GM18907 (cell line): Measurements from ENCODE around the gene CIBAR2.

Source experiments
- ATAC-seq: cut with Tn5 transposase; IDR thresholded peaks from one replicate; pipeline ENCODE4 v1.9.1; 2021; ENCODE audit warnings: mild to moderate bottlenecking, moderate library complexity; ENCODE audit not compliant: unreplicated experiment

CIBAR2 gene

GRCh38 chr16:85084841-85085510 is 27.3 kb downstream of the CIBAR2 start:
- no peak for ATAC-seq

- ATAC-seq: no peak
Observed at GRCh38 chr16:85083051-85083639, 29.1 kb downstream of the CIBAR2 start.

GRCh38 chr16:85082173-85083050 is 29.9 kb downstream of the CIBAR2 start:
- no peak for ATAC-seq

DNA sequence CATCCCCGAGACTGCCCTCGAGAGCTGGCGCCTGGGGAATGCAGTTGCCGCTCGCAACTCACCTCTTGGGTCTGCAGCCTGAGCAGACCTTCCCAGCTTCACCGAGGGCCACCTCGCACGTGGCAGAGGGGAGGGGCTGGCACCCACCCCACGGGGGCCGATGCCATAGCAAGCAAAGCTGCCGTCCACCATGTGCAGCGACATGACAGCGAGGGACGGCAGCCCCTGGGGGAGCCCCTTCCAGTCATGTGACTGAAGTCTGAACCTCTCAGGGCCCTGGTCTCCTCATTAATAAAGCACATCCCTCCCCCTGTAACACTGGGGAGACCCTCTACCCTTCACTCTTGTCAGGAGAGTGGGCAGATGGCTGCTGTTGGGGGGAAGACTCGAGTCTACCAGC is 30.5 kb downstream of the CIBAR2 start:
- ATAC-seq: no peak

GRCh38 chr16:85081038-85081437 is 31.2 kb downstream of the CIBAR2 start:
- ATAC-seq: no peak

- ATAC-seq: no peak
Observed at GRCh38 chr16:85079785-85080570, 32.3 kb downstream of the CIBAR2 start.

DNA sequence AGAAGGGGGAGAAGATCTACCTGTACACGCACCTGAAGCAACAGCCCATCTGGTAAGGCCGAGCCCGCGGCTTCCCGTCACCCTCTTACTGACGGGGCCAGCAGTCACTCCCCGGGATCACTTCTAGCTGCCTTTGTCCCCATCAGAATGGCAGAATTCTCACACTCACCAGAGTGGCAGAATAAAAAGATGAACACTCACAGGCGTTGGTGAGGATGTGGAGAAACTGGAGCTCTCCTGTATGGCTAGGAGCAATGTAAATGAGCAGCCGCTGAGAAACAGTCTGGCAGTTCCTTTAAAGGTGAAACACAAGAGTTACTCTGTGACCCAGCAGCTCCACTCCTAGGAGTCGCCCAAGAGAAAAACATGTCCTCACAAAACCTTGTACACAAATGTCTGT is 33.3 kb downstream of the CIBAR2 start:
- ATAC-seq: no peak

GRCh38 chr16:85078226-85078625 is 34.0 kb downstream of the CIBAR2 start:
- ATAC-seq: no peak

GRCh38 chr16:85077576-85078125 is 34.6 kb downstream of the CIBAR2 start:
- no peak for ATAC-seq

- ATAC-seq: no peak
Observed at GRCh38 chr16:85077039-85077438, 35.2 kb downstream of the CIBAR2 start.

DNA sequence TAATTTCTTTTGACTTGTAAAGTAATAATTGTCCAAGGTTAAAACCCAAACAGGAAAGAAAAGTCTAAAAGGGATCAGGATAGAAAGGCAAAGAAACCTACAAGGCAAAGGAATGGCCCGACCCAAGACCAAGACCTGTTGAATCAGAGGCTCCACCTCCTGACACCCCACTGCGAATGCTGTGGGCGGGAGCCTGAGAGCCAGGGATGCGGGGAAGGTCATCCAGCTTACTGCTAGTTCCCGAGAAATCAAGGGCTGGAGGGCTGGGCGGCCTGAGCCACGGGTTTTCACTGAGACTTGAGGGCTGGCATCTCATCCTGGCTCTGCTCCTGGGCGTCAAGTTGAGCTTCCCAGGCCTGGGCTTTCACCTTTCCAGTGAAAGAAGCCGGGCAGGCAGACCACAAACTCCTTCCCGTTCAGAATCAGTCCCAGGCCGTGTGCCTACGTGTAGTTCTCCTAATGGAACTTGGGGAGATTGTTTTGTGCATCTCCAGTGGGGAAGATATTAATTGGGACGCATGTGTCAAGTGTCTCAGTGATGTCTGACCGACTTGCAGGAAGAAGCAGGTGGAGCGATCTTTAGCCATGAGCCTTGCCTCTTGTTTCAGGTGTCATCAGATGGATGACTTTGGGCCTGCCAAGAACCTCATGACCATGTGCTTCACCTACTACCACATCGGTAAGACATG is 36.9 kb downstream of the CIBAR2 start:
- no peak for ATAC-seq

DNA sequence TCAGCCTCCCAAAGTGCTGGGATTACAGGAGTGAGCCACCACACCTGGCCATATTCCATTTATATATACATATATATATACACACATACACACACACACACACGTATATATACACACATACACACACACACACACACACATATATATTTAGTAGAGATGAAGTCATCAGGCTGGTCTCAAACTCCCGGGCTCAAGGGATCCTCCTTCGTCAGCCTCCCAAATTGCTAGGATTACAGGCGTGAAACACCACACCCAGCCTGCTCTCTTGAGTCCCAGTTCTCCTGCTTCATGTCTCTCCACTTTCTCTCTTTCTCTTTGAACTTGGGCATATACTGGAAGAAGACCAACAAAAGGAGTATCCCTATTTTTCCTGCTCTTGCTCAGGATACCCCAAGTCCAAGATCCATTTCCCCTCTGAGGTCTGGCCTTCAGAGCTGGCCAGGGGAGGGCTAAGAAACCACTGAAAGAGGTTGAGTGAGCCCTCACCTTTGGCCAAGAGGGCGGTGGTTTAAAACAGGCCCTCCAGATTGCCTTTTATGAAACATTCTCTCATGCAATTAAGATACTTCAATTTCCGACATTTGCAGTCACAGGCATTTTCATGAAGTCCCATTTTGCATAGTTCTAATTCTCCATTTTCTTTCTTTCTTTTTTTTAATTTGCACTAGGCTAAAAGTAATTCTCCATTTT is 37.9 kb downstream of the CIBAR2 start:
- ATAC-seq: no peak

DNA sequence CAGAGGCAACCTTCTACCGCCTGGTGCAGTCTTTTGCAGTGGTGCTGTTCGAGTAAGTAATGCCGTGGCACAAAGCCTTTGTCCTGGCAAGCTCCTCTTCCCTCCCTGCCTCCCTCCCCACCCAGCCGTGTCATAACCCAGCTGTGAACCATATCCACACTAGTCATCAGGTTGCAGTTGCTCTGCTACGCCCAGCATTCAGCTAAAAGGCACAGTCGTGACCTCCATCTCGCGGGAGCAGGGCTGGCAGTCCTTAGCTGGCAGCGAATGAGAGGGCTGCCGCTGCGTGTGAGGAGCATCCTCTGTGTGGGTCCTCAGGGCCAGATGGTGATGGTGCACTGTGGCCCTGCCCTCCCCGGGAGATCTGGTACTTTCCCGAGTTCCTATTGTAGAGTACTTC is 39.3 kb downstream of the CIBAR2 start:
- no peak for ATAC-seq

GRCh38 chr16:85072076-85072860 is 40.0 kb downstream of the CIBAR2 start:
- ATAC-seq: no peak

GRCh38 chr16:85069171-85069570 is 43.1 kb downstream of the CIBAR2 start:
- ATAC-seq: no peak

DNA sequence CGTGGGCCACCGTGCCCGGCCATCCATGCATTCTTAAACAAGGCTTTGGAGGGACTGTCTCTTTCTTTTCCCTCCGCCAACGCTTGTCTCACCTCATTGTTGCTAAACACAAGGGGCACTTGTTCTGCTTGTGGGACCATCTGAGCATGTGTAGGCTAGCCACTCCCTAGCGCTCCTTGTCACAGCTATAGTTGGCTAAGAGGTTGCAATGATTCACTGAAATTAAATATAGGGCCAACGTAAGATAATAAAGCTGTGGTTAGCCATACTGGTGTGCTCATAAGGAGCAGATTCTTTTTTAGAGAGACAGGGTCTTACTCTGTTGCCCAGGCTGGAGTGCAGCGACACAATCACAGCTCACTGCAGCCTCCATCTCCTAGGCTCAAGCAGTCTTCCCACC is 43.5 kb downstream of the CIBAR2 start:
- ATAC-seq: no peak

DNA sequence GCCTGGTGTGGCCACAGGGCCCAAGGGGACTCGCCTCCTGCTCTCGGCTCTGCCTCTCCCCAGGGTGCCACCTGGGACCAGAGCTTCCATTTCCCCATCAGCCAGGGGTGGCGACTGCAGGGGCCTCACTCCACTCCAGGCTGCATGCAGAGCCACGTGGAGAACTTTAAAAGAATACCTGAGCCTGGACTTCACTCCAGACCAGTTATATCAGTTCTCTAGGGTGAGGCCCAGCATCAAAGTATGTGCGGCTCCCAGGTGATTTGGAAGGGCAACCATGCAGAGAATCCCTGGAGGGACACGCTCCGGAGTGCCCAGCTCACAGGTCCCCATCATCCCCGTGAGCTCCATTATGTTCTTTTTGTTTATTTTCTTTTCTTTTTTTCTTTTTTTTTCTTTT is 44.8 kb downstream of the CIBAR2 start:
- no peak for ATAC-seq

GRCh38 chr16:85067024-85067423 is 45.2 kb downstream of the CIBAR2 start:
- no peak for ATAC-seq

GRCh38 chr16:85066346-85066885 is 45.9 kb downstream of the CIBAR2 start:
- ATAC-seq: no peak
